GM21717 (cell line): ENCODE measurements around the gene SUMF1.
A peak's percentile ranks its signal among the peaks of the same experiment; 100 is the strongest.

Experiments used
- ATAC-seq: cut with Tn5 transposase; IDR thresholded peaks from one replicate; pipeline ENCODE4 v1.9.1; 2021; ENCODE audit warnings: mild to moderate bottlenecking, moderate library complexity; ENCODE audit not compliant: unreplicated experiment

The SUMF1 gene

GRCh38 chr3:4466741-4467521, at the start of gene SUMF1:
SUMF1 (minus strand) TSS chr3:4467269; CDS start chr3:4467245, 24 bp downstream.
- peak; percentile 100 for ATAC-seq

- no peak for ATAC-seq
Observed at GRCh38 chr3:4515916-4516579, 49.0 kb upstream of the SUMF1 start.

- no peak for ATAC-seq
Observed at GRCh38 chr3:4514916-4515315, 47.8 kb upstream of the SUMF1 start.

- no peak for ATAC-seq
Observed at GRCh38 chr3:4514321-4514720, 47.3 kb upstream of the SUMF1 start.

- no peak for ATAC-seq
Observed at GRCh38 chr3:4512895-4513616, 46.0 kb upstream of the SUMF1 start.

- ATAC-seq, result no peak
Observed at GRCh38 chr3:4511491-4512262, 44.6 kb upstream of the SUMF1 start.

GRCh38 chr3:4509983-4510755, 43.1 kb upstream of the SUMF1 start:
- no peak for ATAC-seq

GRCh38 chr3:4509043-4509442, 42.0 kb upstream of the SUMF1 start:
- ATAC-seq, result no peak

GRCh38 chr3:4508048-4508981, 41.2 kb upstream of the SUMF1 start:
- ATAC-seq, result peak; percentile 73

GRCh38 chr3:4507024-4507596, 40.0 kb upstream of the SUMF1 start:
- ATAC-seq, result peak; percentile 32

- ATAC-seq, result no peak
Observed at GRCh38 chr3:4506559-4507023, 39.5 kb upstream of the SUMF1 start.

- no peak for ATAC-seq
Observed at GRCh38 chr3:4505688-4506558, 38.9 kb upstream of the SUMF1 start.

GRCh38 chr3:4504340-4505261, 37.5 kb upstream of the SUMF1 start:
- no peak for ATAC-seq

- ATAC-seq, result peak; percentile 65
Observed at GRCh38 chr3:4503050-4503449, 36.0 kb upstream of the SUMF1 start.

- no peak for ATAC-seq
Observed at GRCh38 chr3:4501927-4502326, 34.9 kb upstream of the SUMF1 start.

- ATAC-seq, result no peak
Observed at GRCh38 chr3:4501437-4501836, 34.4 kb upstream of the SUMF1 start.

- ATAC-seq, result no peak
Observed at GRCh38 chr3:4498446-4498845, 31.4 kb upstream of the SUMF1 start.
